Measurements from ENCODE around the gene ZSWIM8.
"Not testable (repeated sequence)": the region's sequence is repeated elsewhere in the genome, so short reads cannot be mapped to it uniquely, and the experiment has no call there.

The ZSWIM8 gene

GRCh38 chr10:73791871-73792400 lies 6.5 kb downstream of the ZSWIM8 start:
- ChIA-PET POLR2A (no interaction called here), CTCF (interaction anchor here (3.6 kb wide), 1 partner anchor 18 kb away, joined by 13 read pairs; no protein-coding TSS in a partner anchor)
- TF ChIP-seq CTCF (IDR thresholded peaks at IDR 0.05; ENCODE audit: control extremely low read depth, extremely low read depth, low read depth, missing control alignments): no peak
- no peak for DNase-seq (ENCODE audit: extremely low spot score)

- POLR2A ChIA-PET: interaction anchor here (1.1 kb wide), 1 partner anchor 14 kb away, joined by 3 read pairs; no protein-coding TSS in a partner anchor
- no peak for TF ChIP-seq CTCF (IDR thresholded peaks at IDR 0.05; ENCODE audit: control extremely low read depth, extremely low read depth, low read depth, missing control alignments)
- DNase-seq (ENCODE audit: extremely low spot score): no peak
- CTCF ChIA-PET: interaction anchor here (1.4 to 3.6 kb wide), 4 partner anchors 12 to 56 kb away, joined by 4 to 13 read pairs (median 4); partner anchors contain the start of gene CHCHD1
Measured at GRCh38 chr10:73793456-73793855, 8.1 kb downstream of the ZSWIM8 start.

- DNase-seq (ENCODE audit: extremely low spot score): not testable (repeated sequence)
- ChIA-PET CTCF (interaction anchor here (1.5 to 2.3 kb wide), 2 partner anchors 10 to 37 kb away, joined by 3 to 7 read pairs; partner anchors contain the start of gene ZSWIM8), POLR2A (interaction anchor here (0.7 kb wide), 2 partner anchors 15 to 240 kb away, joined by 6 read pairs; no protein-coding TSS in a partner anchor)
Measured at GRCh38 chr10:73795491-73795890, 10.1 kb downstream of the ZSWIM8 start.

GRCh38 chr10:73796035-73796434 lies 10.6 kb downstream of the ZSWIM8 start:
- POLR2A ChIA-PET: interaction anchor here (0.7 kb wide), 1 partner anchor 241 kb away, joined by 6 read pairs; no protein-coding TSS in a partner anchor
- CTCF ChIA-PET: interaction anchor here (0.6 to 2.3 kb wide), 3 partner anchors 10 to 37 kb away, joined by 3 to 7 read pairs (median 3); partner anchors contain the start of gene ZSWIM8
- not testable (repeated sequence) for DNase-seq (ENCODE audit: extremely low spot score)

- TF ChIP-seq CTCF (IDR thresholded peaks at IDR 0.05; ENCODE audit: control extremely low read depth, extremely low read depth, low read depth, missing control alignments): no peak
- ChIA-PET CTCF (interaction anchor here (0.6 to 2.3 kb wide), 3 partner anchors 11 to 38 kb away, joined by 3 to 7 read pairs (median 3); partner anchors contain the start of gene ZSWIM8), POLR2A (no interaction called here)
- no peak for DNase-seq (ENCODE audit: extremely low spot score)
Measured at GRCh38 chr10:73796766-73797165, 11.4 kb downstream of the ZSWIM8 start.

GRCh38 chr10:73797324-73798025 lies 12.1 kb downstream of the ZSWIM8 start:
- no peak for TF ChIP-seq CTCF (IDR thresholded peaks at IDR 0.05; ENCODE audit: control extremely low read depth, extremely low read depth, low read depth, missing control alignments)
- POLR2A ChIA-PET: no interaction called here
- CTCF ChIA-PET: interaction anchor here (2.3 kb wide), 1 partner anchor 12 kb away, joined by 7 read pairs; the partner anchor contains the start of gene ZSWIM8
- no peak for DNase-seq (ENCODE audit: extremely low spot score)

GRCh38 chr10:73798087-73798486 lies 12.7 kb downstream of the ZSWIM8 start:
- no peak for DNase-seq (ENCODE audit: extremely low spot score)
- POLR2A ChIA-PET: no interaction called here
- no peak for TF ChIP-seq CTCF (IDR thresholded peaks at IDR 0.05; ENCODE audit: control extremely low read depth, extremely low read depth, low read depth, missing control alignments)
- CTCF ChIA-PET: interaction anchor here (0.8 kb wide), 1 partner anchor 9 kb away, joined by 3 read pairs; no protein-coding TSS in a partner anchor

All from GM10248 (cell line).